Stimulated activated CD4-positive, alpha-beta T cell treated with anti-CD3 and anti-CD28 coated beads, Interleukin-2, amount 100 ng/mL, for 24 hours (primary cell): ENCODE data around the gene WDR17.

Experiments used
- DNase-seq, 2 donors: peaks; one replicate each; pipeline ENCODE4 v3.0.0-alpha.2; 2020

The WDR17 gene

DNA sequence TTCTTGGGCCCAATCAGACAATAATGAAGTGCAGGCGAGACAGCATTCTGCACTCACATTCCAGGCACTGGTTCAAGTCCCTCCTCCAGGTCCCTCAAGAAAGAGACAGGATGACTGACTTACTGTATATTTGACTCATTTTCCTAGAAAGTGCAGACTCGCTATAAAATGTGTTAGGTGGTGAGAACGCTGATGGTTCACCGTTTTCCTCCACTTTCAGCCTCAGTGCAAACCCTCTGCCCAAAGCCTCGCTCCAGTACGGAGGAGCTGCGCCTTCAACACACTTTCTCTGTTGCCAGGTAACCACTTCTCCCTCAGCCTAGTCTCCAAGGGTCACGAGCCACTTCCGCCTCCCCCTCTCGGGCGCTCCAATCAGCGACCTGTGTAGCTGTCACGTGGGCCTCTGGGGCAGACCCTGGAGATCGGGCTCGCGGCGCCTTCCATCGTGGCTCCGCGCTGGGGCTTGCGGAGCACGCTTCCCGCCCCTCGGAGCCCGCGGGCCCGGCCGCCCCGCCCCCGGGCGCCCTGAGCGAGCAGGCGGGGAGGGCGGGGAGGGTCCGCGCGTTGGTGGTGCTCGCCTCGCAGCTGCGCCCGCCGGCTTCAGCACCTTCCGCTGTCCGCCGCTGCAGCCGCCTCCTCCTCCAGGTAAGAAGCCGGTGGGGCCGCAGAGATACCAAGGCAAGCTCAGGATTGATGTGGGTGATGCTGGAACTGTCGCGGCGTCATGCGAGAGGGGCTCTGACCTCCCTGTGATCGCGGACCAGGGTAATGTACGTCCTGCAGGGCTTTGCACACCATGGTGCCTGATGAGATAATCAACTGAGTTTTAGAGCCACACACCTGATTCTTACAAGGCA, at the start of gene WDR17:
Gene WDR17, plus strand, starts transcription at position 407 of the 857 bp plus-strand sequence. CDS start 45,740 bp downstream, outside the sequence.
- peak; percentile 70 to 83 for DNase-seq

DNA sequence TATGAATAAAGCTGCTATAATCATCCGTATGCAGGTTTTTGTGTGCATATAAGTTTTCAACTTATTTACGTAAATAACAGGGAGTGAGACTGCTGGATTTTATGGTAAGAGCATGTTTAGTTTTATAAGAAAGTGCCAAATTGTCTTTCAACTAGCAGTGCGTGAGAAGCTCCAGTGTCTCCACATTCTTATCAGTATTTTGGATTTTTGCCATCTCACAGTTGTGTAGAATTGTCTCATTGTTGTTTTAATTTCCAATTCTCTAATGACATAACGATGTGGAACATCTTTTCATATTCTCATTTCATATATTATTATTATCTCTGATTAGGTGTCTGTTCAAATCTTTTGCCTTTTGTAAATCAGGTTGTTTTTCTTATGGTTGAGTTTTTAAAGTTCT, 49.0 kb upstream of the WDR17 start:
- DNase-seq: no peak

DNA sequence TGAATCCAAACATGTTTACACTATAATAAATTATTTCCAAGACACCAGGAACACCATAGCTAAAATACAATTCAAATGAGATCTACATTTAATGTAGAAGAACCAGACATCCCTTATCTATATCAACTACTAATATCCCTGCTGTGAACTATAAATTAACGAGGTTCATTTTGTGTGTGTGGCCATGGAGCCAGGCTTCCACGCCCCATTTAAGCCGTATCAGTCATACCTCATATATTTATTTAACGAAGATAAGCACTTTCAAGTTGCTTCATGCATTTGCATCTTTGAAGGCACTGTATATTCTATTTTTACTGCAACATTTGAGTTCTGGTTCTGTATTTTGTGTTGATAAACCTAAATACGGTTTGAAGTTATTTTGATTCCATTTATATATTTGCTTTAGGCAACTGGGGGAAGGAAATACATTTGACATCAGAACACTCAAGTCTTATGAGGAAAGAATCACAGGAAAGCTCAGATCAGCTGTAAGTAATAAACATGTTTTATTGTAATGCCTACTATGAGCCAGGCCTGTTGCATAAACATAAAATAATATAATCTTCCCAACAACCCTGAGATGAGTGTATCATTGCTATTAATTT, 45.1 kb upstream of the WDR17 start:
- no peak for DNase-seq

- DNase-seq: no peak
Measured at GRCh38 chr4:176030391-176030790, 35.2 kb upstream of the WDR17 start.

GRCh38 chr4:176031922-176032321, 33.7 kb upstream of the WDR17 start:
- no peak for DNase-seq

DNA sequence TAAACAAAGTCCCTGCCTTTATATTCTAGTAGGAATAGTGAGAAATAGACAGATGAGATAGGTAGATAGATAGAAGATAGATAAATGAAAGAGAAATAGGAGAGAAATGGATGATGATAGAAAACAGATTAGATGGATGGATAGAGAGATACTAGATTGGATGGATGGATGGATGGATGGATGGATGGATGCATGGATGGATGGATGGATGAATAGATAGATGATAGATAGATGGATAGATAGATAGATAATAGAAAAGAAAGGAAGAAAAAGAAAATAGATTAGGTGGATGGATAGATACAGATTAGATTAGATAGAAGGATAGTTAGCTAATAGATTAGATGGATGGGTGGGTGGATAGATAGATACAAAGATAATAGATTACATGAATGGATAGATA, 33.2 kb upstream of the WDR17 start:
- DNase-seq: no peak

GRCh38 chr4:176034499-176034898, 31.1 kb upstream of the WDR17 start:
- DNase-seq: no peak

DNA sequence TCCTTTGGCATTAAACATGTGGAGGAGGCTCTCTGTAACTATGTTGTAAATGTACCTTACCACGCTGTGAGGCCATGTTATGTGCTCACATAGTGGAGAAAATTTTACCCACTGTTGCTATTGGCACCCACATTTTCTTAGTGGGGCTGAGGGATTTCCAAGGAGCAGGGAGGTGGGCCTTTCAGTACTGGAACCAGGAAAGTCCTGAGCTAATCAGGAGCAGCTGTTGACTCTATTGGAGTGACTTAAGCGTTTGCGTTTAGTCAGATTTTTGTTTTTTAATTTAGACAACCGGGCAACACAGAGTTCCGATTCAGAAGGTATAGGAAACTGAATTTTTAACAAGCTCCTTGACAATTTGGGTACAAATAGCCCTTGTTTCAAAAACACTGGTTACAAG, 30.7 kb upstream of the WDR17 start:
- DNase-seq: no peak

DNA sequence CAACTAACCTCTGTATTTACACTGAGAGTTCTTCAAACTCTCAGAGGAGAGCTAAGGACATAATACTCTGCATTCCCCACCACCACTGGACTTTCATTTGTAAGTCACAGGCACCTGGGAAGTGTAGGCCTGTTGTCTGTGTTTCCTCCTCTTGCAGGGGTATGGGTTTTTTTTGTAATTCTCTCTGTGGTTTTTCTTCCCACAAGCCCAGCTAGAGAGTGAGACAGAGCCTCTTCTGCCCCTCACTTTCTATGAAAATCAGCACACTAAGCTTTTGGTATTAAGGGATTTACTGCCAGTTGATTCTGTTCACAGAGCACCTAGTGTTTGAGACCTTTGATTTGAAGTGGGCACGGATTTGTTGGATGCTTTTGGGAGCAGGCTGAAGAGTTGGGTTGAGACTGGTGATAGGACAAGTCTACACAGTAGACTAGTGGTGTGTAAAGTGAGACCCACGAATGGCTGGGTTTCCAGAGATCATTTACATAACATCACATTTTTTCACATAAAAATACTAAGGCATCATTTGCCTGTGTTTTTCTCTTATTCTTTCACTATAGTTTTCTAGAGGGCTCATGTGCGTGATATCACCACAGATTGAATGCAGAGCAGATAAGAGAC, 28.9 kb upstream of the WDR17 start:
- DNase-seq: no peak

DNA sequence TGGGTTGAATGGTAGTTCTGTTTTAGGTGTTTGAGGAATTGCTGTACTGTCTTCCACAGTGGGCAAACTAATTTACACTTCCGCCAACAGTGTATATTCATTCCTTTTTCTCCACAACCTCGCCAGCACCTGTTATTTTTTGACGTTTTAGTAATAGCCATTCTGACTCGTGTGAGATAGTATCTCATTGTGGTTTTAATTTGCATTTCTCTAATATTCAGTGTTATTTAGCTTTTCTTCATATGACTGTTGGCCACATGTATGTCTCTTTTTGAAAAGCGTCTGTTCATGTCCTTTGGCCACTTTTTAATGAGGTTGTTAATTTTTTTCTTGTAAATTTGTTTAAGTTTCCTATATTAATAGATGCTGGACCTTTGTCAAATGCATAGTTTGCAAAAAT, 26.9 kb upstream of the WDR17 start:
- DNase-seq: no peak

GRCh38 chr4:176042195-176042594, 23.4 kb upstream of the WDR17 start:
- DNase-seq: no peak

DNA sequence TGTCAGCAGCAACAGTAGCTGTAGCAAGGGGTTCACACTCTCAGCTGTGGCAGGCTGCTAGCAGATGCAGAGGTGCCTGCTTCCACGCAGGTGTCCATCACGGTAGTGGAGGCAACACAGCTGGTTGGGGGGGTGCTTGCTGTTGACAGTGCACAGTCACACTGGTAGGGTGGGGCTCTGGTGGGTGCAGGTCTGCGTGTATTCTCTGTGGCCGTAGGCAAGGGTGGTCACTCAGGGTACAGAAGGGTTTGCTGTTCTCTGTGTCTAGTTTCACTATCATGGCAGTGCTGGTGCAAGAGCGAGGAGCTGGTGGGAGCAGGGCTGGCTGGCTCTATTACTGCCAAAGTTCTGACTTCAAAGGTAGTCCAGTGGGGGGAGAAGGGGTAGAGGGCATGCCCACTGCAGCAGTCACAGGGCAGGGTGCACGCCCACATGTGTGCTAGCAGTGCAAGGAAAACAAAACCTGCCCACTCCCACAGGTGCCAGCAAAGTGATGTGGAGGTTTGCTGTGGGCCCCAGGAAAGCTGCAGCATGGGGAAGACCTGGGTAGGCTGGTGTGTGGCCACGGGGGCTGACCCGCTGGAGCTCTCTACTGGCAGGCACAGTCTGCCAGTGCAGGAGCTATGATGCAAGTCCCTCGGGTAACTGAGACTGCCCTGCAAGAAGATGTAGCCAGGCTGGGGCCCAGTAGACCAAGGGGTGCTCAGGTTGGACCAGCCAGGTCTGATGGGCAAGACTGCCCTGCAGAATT, 21.6 kb upstream of the WDR17 start:
- DNase-seq: no peak

- DNase-seq: no peak
Measured at GRCh38 chr4:176044589-176044951, 21.1 kb upstream of the WDR17 start.

- no peak for DNase-seq
Measured at GRCh38 chr4:176048631-176049030, 17.0 kb upstream of the WDR17 start.

- no peak for DNase-seq
Measured at GRCh38 chr4:176052744-176053143, 12.9 kb upstream of the WDR17 start.

GRCh38 chr4:176053785-176054184, 11.9 kb upstream of the WDR17 start:
- no peak for DNase-seq

DNA sequence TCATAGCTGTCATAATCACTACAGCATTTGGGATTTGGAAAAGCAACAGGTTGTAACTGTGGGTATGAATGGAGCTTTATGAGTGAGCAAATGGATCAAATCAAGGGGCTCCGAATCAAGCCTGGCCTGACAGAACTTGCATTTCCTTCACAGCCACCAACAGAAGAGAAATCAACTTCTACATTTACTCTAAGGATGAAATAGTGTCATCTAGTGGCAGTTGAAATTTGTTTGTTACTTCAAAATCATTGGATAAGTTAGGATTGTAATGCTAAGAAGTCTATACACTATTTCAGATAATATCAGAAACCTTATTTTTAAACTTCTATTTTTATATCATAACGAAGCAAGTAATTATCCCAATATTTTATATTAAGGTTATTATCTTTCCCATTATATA, 10.7 kb upstream of the WDR17 start:
- no peak for DNase-seq

DNA sequence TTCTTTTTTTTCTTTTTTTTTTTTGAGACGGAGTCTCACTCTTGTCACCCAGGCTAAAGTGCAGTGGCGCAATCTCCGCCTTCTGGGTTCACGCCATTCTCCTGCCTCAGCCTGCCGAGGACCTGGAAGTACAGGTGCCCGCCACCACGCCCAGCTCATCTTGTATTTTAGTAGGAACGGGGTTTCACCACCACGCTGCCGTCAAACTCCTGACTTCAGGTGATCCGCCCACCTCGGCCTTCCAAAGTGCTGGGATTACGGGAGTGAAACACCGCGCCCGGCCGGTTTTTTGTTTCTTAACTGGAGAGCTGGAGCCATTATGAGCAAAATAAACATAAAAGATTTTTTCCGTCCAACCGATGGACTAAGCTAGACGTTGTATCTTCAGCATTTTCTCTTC, 1.9 kb upstream of the WDR17 start:
- no peak for DNase-seq

GRCh38 chr4:176064539-176064938, 1.1 kb upstream of the WDR17 start:
- no peak for DNase-seq

GRCh38 chr4:176066757-176067156, 1.1 kb downstream of the WDR17 start:
- no peak for DNase-seq

GRCh38 chr4:176077561-176077960, 11.9 kb downstream of the WDR17 start:
- no peak for DNase-seq

DNA sequence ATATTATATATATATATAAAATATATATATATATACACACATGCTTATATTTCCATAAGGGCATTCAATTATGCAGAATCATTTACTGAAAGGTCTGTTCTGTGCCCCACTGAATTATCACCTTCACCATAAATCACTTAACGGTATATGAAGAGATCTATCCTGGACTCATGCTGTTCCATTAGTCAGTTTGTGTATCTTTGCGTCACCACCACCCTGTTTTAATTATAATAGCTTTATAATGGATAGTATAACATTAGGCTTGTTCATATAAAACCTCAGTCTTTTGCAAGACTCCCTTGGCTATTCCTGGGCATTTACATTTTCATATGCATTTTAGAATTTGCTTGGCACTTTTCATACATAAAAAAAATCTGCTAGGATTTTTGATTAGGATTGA, 19.1 kb downstream of the WDR17 start:
- DNase-seq: no peak

GRCh38 chr4:176090115-176090514, 24.5 kb downstream of the WDR17 start:
- DNase-seq: no peak

GRCh38 chr4:176099314-176099713, 33.7 kb downstream of the WDR17 start:
- DNase-seq: no peak
